CD1c-positive myeloid dendritic cell (primary cell): Measurements from ENCODE around the gene FANCM.

ENCODE experiments used
- DNase-seq: peaks from one replicate; pipeline ENCODE4 v3.0.0-alpha.2; 2016; ENCODE audit errors: extremely low spot score

FANCM gene, protein sequence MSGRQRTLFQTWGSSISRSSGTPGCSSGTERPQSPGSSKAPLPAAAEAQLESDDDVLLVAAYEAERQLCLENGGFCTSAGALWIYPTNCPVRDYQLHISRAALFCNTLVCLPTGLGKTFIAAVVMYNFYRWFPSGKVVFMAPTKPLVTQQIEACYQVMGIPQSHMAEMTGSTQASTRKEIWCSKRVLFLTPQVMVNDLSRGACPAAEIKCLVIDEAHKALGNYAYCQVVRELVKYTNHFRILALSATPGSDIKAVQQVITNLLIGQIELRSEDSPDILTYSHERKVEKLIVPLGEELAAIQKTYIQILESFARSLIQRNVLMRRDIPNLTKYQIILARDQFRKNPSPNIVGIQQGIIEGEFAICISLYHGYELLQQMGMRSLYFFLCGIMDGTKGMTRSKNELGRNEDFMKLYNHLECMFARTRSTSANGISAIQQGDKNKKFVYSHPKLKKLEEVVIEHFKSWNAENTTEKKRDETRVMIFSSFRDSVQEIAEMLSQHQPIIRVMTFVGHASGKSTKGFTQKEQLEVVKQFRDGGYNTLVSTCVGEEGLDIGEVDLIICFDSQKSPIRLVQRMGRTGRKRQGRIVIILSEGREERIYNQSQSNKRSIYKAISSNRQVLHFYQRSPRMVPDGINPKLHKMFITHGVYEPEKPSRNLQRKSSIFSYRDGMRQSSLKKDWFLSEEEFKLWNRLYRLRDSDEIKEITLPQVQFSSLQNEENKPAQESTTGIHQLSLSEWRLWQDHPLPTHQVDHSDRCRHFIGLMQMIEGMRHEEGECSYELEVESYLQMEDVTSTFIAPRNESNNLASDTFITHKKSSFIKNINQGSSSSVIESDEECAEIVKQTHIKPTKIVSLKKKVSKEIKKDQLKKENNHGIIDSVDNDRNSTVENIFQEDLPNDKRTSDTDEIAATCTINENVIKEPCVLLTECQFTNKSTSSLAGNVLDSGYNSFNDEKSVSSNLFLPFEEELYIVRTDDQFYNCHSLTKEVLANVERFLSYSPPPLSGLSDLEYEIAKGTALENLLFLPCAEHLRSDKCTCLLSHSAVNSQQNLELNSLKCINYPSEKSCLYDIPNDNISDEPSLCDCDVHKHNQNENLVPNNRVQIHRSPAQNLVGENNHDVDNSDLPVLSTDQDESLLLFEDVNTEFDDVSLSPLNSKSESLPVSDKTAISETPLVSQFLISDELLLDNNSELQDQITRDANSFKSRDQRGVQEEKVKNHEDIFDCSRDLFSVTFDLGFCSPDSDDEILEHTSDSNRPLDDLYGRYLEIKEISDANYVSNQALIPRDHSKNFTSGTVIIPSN (N-terminal part only)

GRCh38 chr14:45135659-45136395 lies at the start of gene FANCM:
Gene FANCM (plus strand): TSS chr14:45135930. CDS start chr14:45136032, 102 bp downstream.
- DNase-seq = peak; percentile 99

GRCh38 chr14:45089813-45090212 lies 45.9 kb upstream of the FANCM start:
- DNase-seq = no peak

GRCh38 chr14:45091710-45092109 lies 44.0 kb upstream of the FANCM start:
- no peak for DNase-seq

DNA sequence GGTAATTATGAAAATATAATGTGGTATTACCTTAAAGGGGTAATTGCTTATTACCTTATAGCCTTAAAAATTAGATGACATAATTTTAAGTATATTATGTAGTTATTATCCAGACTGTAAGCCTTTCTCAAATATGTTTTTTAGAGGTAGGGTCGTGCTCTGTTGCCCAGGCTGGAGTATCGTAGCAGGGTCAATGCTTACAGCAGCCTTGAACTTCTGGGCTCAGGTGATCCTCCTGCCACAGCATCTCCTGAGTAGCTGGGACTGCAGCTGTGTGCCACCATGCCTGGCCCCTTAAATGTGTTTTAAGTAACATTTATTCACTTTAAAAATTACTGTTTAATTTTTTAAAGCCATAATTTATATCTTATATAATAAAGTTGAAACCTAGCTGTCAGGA lies 41.5 kb upstream of the FANCM start:
- no peak for DNase-seq

- no peak for DNase-seq
Observed at GRCh38 chr14:45095143-45095542, 40.6 kb upstream of the FANCM start.

DNA sequence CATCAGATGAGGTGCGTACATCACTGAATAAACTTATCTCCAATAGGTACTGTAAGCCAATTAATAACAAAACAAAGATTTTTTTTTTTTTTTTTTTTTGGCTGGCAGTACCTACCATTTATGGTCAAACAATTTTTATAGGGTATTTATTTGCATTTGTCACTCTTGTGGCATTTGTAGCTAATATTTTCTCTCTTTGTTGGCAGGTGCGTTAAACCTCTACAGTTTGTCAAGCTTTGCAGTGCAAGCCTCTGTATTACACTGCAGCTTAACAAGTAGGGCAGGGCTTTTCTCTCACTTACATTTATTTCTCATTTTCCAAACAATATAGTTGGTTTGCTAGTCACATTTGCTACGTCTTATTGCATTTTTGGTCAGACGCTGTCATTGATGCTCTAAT lies 39.5 kb upstream of the FANCM start:
- DNase-seq = no peak

DNA sequence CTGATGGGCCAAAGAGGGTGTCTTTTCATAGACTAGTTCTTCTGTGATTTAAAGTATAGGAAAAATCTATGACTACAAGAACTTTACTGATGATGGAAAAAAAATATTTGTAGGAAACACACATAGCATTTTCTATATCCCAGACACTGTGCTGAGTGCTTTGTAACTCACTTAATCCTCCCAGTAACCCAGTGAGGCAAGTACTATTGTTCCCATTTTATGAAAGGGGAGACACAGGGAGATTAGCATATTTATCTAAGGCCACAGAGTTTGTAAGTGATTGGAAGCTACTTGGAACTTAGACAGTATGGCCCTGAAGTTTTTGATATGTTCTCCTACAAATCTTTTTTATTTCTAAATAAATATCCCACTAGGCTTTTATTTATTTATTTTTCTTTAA lies 31.9 kb upstream of the FANCM start:
- no peak for DNase-seq

- DNase-seq = no peak
Observed at GRCh38 chr14:45104561-45104960, 31.2 kb upstream of the FANCM start.

- no peak for DNase-seq
Observed at GRCh38 chr14:45112896-45113781, 22.6 kb upstream of the FANCM start.

DNA sequence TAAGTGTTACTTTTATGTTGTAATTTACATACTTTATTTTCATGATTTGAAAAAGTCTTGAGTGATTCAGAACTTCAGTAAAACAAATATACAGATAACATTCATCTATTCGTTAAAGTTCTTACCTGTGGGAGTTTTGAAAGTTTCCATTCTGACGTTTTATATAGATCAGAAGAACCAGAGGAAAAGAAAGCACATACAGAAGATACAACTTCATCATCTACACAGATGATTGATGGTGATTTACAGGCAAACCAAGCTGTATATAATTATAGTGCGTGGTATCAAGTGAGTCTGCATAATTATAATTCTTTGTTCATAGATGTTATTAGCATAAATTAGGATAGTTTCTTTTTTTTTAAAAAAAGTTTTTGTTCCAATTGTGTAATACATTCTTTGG lies 21.4 kb upstream of the FANCM start:
- DNase-seq = no peak

GRCh38 chr14:45118594-45118993 lies 17.1 kb upstream of the FANCM start:
- DNase-seq = no peak

DNA sequence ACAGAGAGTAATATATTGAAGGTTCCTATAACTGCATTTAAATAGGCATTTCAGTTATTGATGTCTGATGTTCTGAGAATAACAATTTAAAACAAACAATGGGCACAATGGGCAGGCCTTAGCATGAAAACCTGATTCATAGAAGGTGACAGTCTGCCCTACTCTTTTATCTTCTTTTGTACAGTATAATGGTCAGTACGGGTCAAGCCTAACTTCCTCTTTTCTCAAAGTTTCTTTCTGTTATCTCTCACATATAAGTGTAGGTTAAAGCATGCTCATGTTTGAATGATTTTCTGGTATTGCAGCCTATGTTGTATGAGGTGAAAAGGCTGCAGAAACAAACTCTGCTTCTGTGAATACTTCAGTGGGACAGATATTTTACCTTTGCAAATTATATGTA lies 15.6 kb upstream of the FANCM start:
- no peak for DNase-seq

DNA sequence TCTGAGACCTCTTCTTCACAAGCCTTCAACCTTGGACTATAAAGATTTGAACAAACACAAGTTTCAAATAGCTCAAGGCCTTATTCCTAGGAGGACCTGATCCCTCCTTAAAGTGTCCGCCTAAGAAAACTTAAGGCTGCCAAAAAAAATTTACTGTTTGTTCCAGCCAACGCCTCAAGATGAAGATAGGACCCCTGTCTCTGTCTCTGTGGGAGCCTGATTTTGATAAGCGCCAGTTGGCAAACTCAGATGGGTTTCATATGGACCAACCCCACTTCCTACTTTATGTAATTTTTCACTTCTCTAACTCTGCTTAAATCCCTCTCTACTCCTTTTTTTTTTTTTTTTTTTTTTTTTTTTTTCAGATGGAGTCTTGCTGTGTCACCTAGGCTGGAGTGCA lies 12.5 kb upstream of the FANCM start:
- no peak for DNase-seq

GRCh38 chr14:45125754-45126153 lies 10.0 kb upstream of the FANCM start:
- DNase-seq = no peak

- DNase-seq = no peak
Observed at GRCh38 chr14:45128963-45129629, 6.6 kb upstream of the FANCM start.

DNA sequence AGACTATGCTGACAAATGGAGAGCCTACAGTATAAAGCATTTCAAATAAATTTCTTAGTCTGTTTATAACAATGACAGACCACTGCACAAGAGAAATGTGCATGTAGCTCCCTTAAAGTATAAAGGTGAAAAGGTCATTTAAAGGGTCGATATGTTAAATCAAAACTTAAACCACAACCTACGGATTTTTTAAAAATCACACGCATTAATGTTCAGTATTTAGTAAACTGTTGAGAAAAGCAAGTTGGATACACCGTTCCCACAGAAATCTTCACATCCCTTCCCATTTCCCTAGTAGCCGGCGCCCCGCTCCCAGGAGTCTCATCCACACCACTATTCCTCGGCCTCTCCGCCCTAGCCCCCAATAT lies 2.1 kb upstream of the FANCM start:
- no peak for DNase-seq

DNA sequence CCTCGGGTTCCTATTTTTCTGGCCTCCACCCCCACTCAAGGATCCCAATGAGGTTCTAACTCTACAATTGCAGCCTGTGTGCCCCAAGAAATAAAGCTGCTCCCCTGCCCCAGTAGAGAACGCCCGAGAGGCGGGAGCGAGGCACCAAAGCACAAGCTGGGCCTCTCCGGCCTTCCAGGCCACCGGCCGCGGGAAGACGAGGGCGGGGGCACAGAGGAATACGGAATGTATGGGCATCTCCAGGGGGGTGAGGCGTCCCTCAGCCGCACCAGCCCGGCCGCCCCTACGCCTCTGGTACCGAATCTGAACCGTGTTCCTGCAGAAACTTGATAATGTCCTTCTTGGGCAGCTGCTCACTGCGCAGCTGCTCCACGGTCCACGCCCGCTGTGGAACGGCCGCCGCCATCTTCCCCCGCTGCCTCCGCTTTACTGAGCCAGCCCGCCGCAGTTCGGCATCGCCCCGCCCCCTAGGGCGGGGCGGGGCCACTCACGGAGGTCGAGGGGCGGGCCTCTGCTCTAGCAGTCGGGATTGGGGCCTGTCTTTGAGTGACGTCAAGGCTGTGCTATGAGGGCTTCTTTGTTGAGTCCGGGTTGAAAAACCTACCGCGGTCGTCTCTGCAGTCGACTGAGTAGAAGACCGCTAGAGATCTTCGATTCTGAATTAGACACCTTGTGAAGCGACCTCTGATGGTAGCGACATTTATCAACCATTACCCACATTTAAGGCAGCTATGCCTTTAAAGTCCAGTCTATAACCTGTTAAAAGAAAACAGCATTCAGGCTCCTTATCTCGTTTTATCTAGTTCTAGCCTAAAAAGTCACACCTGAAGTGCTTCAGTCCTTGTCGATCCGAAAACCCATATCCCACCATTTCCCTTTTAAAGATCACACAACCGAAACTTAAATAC lies 1.4 kb upstream of the FANCM start, which contains the start of gene FKBP3:
Gene FKBP3 (minus strand): TSS at position 431 of the 908 bp plus-strand sequence. CDS start 25 bp downstream, at position 406.
- DNase-seq = peak; percentile 99

- peak; percentile 54 for DNase-seq
Observed at GRCh38 chr14:45135156-45135555, 574 bp upstream of the FANCM start.

- no peak for DNase-seq
Observed at GRCh38 chr14:45136399-45136798, 669 bp downstream of the FANCM start.
